NCI-H1417 treated with DMSO at 0.1 percent for 48 hours (cell line): ENCODE results near the gene SMIM1.
"Not testable (repeated sequence)": the region's sequence is repeated elsewhere in the genome, so short reads cannot be mapped to it uniquely, and the experiment has no call there.

Source experiments
- DNase-seq: peaks from one replicate; lab custom pipeline; 2025; lab: John Stamatoyannopoulos, UW

SMIM1 gene

GRCh38 chr1:3796215-3797061 is 23.9 kb downstream of the SMIM1 start, which contains the start of gene LRRC47:
TSS of gene LRRC47 (minus strand) at chr1:3796498. CDS start at chr1:3796476, 22 bp downstream.
- peak; percentile 41 for DNase-seq

GRCh38 chr1:3799976-3800685 is 27.6 kb downstream of the SMIM1 start:
- DNase-seq, result no peak

GRCh38 chr1:3800795-3801194 is 28.2 kb downstream of the SMIM1 start:
- not testable (repeated sequence) for DNase-seq

DNA sequence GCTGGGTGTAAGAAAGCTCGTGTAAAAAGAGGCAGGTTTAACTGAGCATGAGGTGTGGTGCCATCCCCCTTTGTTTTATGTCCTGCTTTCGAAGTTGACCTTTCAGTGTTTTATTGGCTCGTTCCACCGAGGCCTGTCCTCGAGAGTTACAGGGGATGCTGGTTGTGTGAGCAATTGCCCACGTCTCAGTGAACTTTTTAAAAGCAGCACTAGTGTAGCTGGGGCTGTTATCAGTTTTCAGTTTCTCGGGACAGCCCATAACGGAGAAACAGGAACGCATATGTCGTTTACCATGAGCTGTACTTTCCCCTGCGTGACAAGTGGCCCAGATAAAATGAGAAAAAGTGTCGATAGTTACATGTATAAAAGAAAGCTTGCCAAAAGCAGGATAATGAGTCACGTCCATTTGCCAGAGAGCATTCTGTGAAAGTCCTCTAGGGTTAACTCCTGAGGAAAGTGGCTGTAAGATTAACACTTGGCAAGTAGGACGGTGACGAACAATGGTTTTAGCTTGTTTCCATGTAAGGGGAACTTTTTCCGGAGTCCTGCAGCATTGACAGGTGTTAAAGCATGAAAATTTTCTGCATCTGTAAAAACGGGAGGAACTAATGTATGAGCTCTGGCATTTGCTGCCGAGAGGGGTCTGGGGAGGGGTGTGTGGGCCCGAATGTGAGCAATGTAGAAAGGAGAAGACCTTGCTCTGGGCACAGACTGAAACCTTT is 31.5 kb downstream of the SMIM1 start:
- DNase-seq, result no peak

GRCh38 chr1:3804627-3804944 is 32.0 kb downstream of the SMIM1 start:
- DNase-seq, result not testable (repeated sequence)

- no peak for DNase-seq
Observed at GRCh38 chr1:3805038-3805437, 32.5 kb downstream of the SMIM1 start.

- DNase-seq, result no peak
Observed at GRCh38 chr1:3807769-3808168, 35.2 kb downstream of the SMIM1 start.

- DNase-seq, result no peak
Observed at GRCh38 chr1:3809680-3810079, 37.1 kb downstream of the SMIM1 start.

DNA sequence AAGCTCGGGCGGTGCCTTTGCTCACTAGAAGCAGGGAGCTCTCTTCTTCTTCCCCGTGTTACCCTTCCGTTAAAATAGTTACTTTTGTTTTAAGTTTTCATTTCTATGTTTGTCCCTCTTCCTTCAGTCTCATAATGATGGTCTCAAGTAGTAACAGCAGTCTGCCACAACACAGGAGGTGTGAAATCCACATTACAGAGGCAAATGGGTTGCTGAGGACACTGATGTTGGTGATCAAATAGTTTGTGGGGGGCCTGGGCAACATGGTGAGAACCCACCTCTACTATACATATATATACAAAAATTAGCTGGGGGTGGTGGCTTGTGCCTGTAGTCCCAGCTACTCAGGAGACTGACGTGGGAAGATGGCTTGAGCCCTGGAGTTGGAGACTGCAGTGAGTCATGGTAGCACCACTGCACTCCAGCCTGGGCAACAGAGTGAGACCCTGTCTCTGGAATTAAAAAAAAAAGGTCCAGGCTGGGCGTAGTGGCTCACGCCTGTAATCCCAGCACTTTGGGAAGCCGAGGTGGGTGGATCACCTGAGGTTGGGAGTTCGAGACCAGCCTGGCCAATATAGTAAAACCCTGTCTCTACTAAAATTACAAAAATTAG is 37.7 kb downstream of the SMIM1 start:
- not testable (repeated sequence) for DNase-seq

DNA sequence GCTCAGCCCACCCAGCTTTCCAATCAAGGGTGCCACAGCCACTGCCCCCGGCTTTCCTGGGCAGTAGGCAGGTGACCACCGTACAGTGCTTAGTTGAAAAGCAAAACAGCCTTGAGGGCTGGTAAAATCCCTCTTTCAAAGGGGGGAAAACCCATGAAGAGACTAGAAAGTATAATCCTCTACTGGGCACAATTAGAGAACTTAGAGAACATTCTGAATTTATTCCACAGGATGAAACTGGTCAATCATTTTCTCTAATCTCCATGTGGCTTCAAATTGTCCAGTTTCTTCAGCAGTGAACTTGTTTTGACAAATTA is 39.0 kb downstream of the SMIM1 start:
- DNase-seq, result no peak

DNA sequence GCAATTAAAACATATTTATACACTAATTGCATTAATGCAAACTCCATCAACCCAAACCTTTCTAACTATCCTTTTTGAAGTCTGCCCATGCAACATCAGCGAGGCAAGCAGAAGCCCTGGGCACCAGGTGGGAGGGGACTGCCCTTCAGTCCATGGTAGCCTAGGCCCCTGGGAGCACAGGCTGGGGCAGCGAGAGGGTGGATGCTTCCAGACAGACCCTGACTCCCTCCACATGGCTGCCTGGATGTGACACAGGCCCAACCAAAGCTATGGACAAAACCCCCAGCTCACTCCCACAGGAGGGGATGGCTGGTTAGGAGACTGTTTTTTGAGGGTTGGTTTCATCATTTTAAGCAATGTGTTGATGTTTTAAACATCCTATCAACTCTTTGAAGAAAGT is 41.5 kb downstream of the SMIM1 start:
- no peak for DNase-seq

DNA sequence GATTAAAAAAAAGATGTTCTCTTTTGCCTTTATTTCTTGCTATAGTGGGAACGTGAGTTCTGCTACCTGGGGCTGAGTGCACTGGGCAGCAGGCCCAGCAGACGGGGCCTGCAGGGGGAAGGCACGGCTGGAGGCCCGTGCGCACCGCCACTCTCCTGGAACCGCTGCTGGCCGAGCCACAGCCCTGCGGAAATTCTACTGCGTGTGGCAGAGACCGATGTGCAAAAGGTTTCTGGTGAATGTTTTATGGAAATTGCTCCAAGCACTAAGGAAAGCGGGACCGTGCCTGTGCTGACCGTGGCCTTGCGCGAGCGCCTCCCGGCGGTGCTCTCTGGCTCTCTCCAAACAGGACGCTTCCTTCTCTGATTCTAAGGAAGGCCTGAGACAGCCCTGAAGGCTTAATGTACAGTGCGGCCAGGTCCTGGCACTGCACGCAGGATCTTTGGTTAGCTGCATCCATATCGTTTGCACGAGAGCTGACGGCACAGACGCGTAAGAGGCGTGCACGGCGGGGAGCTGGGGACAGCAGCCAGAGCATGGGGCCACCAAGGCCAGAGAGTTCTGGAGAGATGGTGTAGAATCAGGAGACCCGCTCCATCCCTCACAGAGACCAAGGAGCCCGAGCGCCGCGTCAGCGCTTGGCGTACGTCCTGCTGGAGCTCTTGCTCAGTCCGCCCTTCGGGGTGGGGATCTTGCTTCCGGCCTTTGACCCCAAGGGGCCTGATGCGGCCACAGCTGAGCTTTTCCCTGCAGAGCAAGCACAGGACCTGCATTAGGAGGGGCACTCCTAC is 42.4 kb downstream of the SMIM1 start:
- DNase-seq, result no peak

DNA sequence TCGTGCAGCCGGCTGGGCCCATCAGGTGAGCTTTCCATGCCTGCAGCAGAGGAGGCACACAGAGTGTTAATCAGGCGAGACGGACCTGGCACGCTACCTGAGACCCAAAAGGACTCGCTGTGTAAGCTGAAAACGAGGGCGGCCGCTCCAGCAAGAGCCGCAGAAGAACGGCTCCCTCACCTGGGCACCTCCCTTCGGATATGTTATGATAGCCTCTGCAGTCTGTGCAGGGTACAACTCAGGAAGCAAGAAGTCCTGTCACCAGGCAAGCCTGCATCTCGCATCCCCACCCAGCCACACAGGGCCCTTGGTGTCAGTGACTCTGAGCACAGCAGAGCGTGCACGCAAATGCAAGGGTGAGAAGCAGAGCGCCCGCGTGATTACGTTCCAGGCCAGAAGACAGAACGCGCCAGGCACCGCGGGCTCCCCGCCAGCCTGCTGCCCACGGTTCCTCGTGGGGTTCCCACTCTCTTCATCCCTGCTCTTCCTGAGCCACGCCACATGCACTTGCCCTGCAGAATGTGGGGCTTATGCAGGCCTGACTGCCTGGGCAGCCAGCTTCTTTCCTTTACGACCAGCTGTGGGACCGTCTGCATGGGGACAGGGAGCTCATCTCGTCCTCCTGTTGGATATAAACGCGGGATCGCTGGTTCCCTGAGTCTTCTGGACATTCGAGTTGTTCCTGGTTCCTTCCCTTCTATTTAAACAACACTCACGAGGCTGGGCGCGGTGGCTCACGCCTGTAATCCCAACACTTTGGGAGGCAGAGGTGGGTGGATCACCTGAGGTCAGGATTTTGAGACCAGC is 44.0 kb downstream of the SMIM1 start:
- DNase-seq, result no peak

GRCh38 chr1:3817138-3817740 is 44.7 kb downstream of the SMIM1 start:
- DNase-seq, result no peak

DNA sequence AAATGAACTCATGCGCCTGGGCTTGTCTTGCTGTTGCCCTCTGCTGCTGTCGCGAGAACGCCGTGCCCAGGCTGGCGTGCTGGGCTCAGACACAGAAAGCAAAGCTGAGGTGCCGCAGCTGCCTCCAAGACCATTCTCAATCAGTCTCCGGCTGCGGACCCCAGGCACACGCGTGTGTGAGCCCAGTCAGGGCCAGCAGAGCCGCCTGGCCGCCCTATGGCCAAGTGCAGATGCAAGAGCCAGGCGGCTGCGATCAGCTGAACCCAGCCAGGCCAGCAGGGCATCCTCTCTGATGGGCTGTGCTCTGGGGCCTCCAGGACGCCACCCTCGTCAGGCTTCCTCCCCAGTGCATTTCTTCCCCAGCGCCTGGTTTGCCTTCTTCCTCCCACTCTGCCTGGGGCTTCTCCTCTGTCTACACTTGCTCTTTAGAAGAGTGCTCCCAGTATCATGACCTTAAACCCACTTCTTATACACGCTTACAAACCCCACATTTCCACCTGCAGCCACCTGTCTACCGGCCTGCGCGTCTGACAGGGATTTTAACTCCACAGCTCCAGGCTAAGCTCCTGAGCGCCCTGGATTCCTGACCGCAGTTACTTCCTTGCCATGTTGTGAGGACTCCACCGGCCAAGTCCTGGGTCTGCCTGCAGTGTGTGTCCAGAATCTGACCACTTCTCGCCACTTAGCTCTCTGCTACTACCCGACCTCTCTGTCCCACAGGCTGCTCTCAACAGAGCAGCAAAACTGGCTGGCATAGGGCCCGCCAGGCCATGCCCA is 45.5 kb downstream of the SMIM1 start:
- no peak for DNase-seq

GRCh38 chr1:3819771-3820200 is 47.2 kb downstream of the SMIM1 start:
- no peak for DNase-seq

DNA sequence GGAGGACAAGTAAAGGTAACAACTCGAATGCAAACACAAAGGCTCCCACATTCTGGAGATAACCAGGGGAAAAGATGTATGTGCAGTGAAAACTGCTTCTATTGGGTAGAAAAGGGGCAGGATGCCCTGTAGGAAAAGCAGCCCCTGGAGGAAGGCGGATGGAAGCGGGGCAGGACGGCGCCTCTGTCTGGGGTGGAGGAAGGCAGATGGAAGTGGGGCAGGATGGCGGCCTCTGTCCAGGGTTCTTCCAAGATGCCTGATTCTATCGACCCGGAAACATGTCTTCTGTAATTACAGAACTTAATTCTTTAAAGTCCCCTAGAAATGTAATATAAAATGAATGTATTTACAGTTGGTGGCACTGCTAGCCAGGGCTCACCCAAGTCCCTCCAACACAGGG is 47.8 kb downstream of the SMIM1 start:
- no peak for DNase-seq

DNA sequence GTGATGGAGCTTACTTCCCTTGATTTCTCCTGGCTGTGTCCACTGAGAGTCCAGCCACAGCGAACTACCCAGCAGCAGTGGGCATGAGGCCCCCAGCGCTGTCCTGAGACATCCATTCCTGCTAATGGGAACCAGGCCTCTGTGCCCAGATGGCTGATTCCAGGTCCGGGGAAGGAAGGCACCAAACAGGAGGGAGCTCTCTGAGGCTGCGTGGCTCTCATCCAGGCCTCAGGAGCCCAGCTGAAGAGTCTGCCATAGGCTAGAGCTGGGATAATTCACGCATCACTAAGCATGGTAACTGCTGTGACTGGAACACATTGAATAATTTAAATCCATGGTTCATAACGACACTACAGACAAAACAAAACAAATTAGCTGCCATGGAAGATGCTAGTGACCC is 48.5 kb downstream of the SMIM1 start:
- no peak for DNase-seq

DNA sequence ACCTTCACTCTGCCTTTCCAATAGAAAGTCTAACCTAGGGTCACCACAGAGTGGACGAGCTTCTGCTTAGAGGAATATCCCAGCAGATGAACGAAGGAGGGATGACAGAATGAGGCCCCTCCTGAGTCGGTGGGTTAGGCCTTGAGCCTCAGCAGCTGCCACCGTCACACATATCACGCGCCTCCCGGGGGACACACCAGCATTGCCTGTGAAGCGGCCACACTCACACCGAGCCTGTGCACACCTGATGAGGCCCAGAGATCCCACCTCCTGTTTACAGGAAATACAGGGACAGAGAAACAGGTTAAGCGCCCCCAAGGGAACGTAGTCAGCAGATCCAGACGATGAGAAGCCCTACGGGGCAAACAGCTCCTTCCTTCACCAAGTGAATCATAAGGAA is 48.9 kb downstream of the SMIM1 start:
- DNase-seq, result no peak

GRCh38 chr1:3821908-3822307 is 49.4 kb downstream of the SMIM1 start:
- no peak for DNase-seq
